Measurements from ENCODE around the gene GPR151.
"Not testable (repeated sequence)": the region's sequence is repeated elsewhere in the genome, so short reads cannot be mapped to it uniquely, and the experiment has no call there.

The GPR151 gene

GRCh38 chr5:146516151-146516475, at the start of gene GPR151:
Gene GPR151 (minus strand): TSS chr5:146516190. CDS start chr5:146516113, 77 bp downstream.
- no peak for DNase-seq (ENCODE audit: low read depth)

- no peak for DNase-seq (ENCODE audit: low read depth)
Observed at GRCh38 chr5:146564007-146564762, 48.2 kb upstream of the GPR151 start.

- DNase-seq (ENCODE audit: low read depth) = no peak
Observed at GRCh38 chr5:146562461-146562860, 46.5 kb upstream of the GPR151 start.

GRCh38 chr5:146561711-146562110, 45.7 kb upstream of the GPR151 start:
- DNase-seq (ENCODE audit: low read depth) = no peak

GRCh38 chr5:146560205-146560812, 44.3 kb upstream of the GPR151 start:
- DNase-seq (ENCODE audit: low read depth) = peak; percentile 73

- not testable (repeated sequence) for DNase-seq (ENCODE audit: low read depth)
Observed at GRCh38 chr5:146556884-146557283, 40.9 kb upstream of the GPR151 start.

GRCh38 chr5:146553446-146553845, 37.5 kb upstream of the GPR151 start:
- no peak for DNase-seq (ENCODE audit: low read depth)

GRCh38 chr5:146549615-146550014, 33.6 kb upstream of the GPR151 start:
- no peak for DNase-seq (ENCODE audit: low read depth)

GRCh38 chr5:146548781-146549449, 32.9 kb upstream of the GPR151 start:
- DNase-seq (ENCODE audit: low read depth) = no peak

- DNase-seq (ENCODE audit: low read depth) = no peak
Observed at GRCh38 chr5:146544232-146544631, 28.2 kb upstream of the GPR151 start.

- no peak for DNase-seq (ENCODE audit: low read depth)
Observed at GRCh38 chr5:146541958-146542849, 26.2 kb upstream of the GPR151 start.

- no peak for DNase-seq (ENCODE audit: low read depth)
Observed at GRCh38 chr5:146540414-146540813, 24.4 kb upstream of the GPR151 start.

- no peak for DNase-seq (ENCODE audit: low read depth)
Observed at GRCh38 chr5:146539973-146540372, 24.0 kb upstream of the GPR151 start.

- DNase-seq (ENCODE audit: low read depth) = no peak
Observed at GRCh38 chr5:146538432-146538831, 22.4 kb upstream of the GPR151 start.

- no peak for DNase-seq (ENCODE audit: low read depth)
Observed at GRCh38 chr5:146533882-146534281, 17.9 kb upstream of the GPR151 start.

GRCh38 chr5:146533260-146533857, 17.4 kb upstream of the GPR151 start:
- DNase-seq (ENCODE audit: low read depth) = peak; percentile 23

- no peak for DNase-seq (ENCODE audit: low read depth)
Observed at GRCh38 chr5:146529984-146530383, 14.0 kb upstream of the GPR151 start.

- no peak for DNase-seq (ENCODE audit: low read depth)
Observed at GRCh38 chr5:146528236-146528635, 12.2 kb upstream of the GPR151 start.

- no peak for DNase-seq (ENCODE audit: low read depth)
Observed at GRCh38 chr5:146527785-146528184, 11.8 kb upstream of the GPR151 start.

- DNase-seq (ENCODE audit: low read depth) = no peak
Observed at GRCh38 chr5:146523698-146524097, 7.7 kb upstream of the GPR151 start.

- DNase-seq (ENCODE audit: low read depth) = no peak
Observed at GRCh38 chr5:146521403-146522106, 5.6 kb upstream of the GPR151 start.
